HG03439 (cell line): ENCODE data around the gene OSGEPL1.
A peak's percentile ranks its signal among the peaks of the same experiment; 100 is the strongest.
"Not testable (repeated sequence)": the region's sequence is repeated elsewhere in the genome, so short reads cannot be mapped to it uniquely, and the experiment has no call there.

Experiments used
- ATAC-seq: cut with Tn5 transposase; IDR thresholded peaks from one replicate; pipeline ENCODE4 v1.9.1; 2021; ENCODE audit warnings: mild to moderate bottlenecking, moderate library complexity; ENCODE audit not compliant: unreplicated experiment

Gene OSGEPL1, protein sequence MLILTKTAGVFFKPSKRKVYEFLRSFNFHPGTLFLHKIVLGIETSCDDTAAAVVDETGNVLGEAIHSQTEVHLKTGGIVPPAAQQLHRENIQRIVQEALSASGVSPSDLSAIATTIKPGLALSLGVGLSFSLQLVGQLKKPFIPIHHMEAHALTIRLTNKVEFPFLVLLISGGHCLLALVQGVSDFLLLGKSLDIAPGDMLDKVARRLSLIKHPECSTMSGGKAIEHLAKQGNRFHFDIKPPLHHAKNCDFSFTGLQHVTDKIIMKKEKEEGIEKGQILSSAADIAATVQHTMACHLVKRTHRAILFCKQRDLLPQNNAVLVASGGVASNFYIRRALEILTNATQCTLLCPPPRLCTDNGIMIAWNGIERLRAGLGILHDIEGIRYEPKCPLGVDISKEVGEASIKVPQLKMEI

DNA sequence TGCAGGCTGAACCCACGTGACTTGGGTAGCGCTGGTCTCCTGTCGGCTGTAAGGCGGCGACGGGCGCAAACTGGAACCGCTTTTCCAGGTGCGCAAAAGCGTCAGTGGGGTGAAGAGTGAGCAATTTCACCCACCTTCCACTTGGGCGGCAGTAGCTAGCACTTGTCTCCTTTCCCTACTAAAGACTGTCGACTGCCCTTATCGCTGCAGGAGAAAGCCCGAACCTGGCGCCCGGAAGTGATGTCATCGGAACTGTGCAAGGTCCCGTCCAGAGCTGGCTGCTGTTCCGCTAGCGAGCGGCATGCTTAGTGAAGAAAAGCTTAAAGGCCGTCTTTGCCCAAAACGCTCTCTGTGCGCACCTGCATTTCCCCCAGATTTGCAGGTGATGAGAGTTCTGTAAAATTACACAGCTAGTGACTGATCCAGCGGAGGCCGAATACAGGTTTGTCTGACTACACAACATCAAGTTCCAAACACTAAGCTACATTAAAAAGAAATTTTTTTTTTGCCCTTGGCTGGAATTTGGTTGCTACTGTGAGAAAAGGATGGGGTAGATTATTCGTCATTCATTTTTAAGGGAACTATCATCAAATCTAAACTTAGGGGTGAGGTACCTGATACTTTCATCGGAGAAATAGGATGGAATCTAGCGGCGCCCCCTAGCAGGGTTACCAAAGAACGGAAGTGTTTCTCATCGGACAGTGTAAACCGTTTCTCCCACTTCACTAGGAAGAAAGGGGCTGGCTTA, at the start of gene OSGEPL1:
OSGEPL1 (minus strand) TSS at position 242 of the 748 bp plus-strand sequence. CDS start 1,152 bp downstream, outside the sequence.
- ATAC-seq = peak; percentile 98

DNA sequence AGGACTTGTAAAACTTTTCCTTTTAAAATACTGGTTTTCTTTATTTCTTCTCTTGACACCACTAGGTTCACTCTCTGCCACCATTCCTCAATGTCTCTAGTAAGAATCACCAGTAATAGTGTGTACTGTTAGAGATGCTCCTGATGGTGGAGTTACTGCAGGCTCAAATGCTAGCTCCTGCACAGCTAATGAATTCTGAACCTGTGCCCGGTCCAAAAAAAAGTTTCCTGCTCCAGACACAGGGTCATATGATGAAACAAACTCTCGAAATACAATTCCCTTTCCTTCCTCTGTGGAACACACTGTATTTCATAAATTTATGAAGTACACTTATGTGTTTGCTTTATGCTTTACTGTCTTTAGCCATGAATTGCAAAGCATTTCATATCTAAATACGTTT, 40.8 kb upstream of the OSGEPL1 start:
- no peak for ATAC-seq

DNA sequence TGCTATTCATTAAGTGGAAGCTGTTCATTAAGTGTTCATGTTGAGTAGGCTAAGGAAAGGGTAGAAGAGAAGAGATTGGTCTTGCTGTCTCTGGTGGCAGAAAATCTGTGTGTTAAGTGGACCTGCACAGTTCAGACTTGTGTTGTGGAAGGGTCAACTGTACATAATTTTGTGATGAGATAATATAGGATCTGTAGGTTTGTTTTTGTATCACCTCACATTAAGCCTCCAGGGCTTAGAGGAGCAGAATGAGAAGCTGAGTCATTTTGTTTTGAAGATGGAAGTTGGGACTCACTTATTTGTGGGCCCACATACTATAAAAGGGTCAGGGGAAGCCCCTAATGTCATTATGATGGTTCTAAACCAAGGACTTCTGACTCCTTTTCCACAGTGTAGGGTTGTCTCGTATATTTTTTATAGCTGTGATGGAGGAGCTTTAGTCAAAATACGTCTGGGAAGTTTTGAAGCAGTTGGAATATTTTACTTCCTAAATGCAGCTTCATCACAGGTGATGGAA, 39.9 kb upstream of the OSGEPL1 start:
- ATAC-seq = no peak

DNA sequence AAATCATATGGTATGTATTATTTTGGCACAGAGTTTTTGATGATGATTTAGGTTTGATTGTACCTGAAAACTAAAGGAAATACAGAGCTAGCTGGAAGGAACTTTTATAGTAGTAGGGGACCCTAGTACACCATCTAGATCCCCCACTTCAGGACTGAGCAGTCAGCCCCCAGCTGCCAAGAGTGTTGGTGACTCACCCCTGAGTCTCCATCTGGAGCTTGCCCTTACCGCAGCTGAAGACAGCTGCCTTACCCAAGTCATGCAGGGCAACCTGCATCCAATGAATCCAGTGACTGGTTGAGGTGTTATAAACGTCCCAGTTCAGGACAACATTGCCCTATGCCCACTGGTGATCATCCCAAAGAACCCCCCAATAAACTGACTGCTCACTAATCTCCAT, 36.9 kb upstream of the OSGEPL1 start:
- no peak for ATAC-seq

DNA sequence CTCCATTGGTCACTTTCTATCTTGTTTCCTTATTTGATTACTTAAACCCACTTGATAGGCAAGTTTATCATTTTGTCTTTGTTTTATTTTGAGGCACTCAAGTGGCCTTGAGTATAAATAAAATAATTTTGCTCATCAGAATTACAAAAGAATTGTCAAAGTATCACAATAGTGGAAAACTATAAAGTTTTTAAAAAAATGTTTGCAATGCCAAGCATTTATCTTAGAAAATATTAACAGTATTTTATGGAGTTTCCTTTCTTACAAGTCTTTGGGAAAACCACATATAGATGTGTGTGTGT, 36.4 kb upstream of the OSGEPL1 start:
- ATAC-seq = no peak

- no peak for ATAC-seq
Measured at GRCh38 chr2:189798312-189799029, 35.9 kb upstream of the OSGEPL1 start.

- ATAC-seq = no peak
Measured at GRCh38 chr2:189797902-189798301, 35.3 kb upstream of the OSGEPL1 start.

GRCh38 chr2:189794310-189794709, 31.7 kb upstream of the OSGEPL1 start:
- no peak for ATAC-seq

DNA sequence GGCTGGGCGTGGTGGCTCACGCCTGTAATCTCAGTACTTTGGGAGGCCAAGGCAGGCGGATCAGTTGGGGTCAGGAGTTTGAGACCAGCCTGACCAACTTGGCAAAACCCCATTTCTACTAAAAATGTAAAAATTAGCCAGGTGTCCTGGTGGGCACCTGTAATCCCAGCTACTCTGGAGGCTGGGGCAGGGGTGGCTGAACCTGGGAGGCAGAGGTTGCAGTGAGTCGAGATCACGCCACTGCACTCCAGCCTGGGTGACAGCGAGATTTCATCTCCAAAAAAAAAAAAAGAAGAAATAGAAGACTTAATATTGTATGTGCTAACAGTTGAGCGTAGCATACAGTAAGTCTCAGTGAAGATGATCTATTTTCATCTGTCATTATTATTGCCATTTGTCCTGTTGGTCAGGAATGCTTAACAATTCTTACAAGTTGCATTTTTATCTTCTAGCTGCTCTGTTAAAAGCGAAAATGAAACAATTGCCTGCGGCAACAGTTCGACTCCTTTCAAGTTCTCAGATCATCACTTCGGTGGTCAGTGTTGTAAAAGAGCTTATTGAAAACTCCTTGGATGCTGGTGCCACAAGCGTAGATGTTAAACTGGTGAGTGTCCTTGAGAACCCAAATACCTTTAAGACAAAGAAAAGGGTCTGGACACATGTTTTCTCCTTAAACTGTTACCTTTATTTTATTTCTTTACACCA, 28.9 kb upstream of the OSGEPL1 start:
- ATAC-seq = peak; percentile 51

DNA sequence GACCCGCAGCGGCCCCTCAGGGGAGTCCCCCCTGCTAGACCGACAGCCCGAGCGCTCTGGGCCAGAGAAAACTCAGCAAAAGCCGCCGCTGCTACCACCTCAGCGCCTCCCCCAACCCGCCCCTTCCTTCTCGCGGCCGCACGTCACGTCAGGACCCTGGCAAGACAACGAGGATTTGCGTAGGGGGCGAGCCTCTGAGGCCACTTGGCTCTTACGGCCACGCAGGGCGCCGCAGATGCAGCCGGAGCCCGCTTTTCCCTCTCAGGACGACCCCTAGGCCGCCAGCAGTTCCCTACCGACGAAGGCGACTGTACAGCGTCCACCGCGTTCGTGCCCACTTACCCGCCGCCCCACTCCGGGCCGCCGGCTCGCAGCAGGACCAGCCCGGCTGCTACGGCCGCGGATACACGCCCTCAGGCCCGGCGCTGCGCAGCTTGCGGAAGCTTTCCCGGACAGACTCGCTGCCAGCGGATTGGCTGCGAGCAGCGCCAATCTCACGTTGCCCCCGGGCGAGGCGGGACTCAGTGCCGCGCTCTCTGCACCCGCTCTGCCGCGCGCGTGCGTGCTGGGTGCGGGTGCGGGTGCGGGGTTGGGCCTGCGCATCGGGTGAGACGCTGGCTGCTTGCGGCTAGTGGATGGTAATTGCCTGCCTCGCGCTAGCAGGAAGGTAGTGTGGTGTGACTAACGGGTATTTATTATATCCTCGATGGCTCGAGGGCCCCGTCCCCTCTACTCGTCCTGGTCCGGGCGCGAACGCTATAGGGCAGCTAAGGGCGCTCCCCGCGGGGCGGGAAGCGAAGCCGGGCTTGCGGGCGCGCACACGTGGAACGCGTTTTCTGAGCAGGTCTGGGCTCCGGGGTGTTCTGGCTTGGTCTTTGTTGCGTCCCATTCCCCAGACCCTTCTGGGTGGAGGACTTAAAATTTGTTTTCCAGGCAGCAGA, 21.6 kb upstream of the OSGEPL1 start, which contains the start of the genes ORMDL1 and PMS1:
ORMDL1 (minus strand) TSS at position 413 of the 941 bp plus-strand sequence. CDS start 1,744 bp downstream, outside the sequence.
PMS1 (plus strand) TSS at position 524 of the 941 bp plus-strand sequence. CDS start 7,360 bp downstream, outside the sequence.
- ATAC-seq = peak; percentile 95

- ATAC-seq = peak; percentile 7
Measured at GRCh38 chr2:189783451-189783926, 20.9 kb upstream of the OSGEPL1 start.

- no peak for ATAC-seq
Measured at GRCh38 chr2:189782221-189782671, 19.7 kb upstream of the OSGEPL1 start.

DNA sequence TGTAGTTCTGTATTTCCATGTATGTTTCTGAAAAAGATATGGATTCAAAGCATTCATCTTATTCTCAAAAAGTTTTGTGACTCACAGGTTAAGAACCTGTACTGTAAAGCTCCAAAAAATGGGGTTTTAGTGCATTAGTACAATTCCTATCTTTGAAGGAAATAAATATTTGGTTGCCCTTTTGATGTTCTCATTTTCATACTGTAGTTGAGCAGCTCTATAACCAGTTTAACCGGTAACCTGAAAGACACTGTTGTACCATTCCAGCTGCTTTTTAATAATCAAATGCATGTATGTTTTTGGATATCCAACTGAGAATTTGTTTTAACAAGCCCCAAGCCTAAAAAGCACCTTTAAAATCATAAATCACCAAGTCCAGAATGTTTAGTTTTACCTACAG, 9.6 kb upstream of the OSGEPL1 start:
- no peak for ATAC-seq

DNA sequence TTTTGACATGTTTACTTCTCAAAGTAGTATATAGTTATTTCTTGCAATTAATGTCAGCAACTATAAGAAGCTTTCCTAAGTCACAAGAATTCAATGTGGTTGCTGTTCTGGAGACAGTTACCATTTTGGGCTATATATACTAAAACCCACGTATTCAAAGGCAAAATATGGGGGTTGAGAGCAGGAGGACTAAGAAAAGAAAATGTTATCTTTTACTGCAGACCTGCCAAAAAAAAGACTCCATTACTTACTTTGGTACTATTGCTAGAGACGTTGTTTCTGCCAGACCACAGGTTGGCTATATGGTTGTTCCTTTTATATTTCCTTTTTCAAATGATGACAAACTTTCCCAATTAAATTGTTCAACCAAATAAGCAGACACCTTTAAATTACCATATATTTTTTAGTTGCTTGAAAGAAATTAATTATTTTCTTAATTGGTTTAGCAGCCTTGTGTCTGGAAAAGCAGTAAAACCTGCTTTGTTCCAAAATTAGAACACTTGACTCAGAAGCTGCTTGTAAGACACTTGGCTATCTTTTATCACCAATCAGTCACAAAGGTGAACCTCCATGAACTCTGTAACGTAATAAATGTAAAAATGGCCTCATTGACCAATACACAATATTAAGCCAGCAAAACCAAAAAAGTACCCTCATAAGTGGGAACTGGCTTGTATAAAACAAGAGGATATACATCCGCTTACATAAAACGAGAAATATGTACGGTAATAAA, 8.2 kb upstream of the OSGEPL1 start:
- no peak for ATAC-seq

GRCh38 chr2:189763908-189764661, 1.5 kb upstream of the OSGEPL1 start:
- no peak for ATAC-seq

DNA sequence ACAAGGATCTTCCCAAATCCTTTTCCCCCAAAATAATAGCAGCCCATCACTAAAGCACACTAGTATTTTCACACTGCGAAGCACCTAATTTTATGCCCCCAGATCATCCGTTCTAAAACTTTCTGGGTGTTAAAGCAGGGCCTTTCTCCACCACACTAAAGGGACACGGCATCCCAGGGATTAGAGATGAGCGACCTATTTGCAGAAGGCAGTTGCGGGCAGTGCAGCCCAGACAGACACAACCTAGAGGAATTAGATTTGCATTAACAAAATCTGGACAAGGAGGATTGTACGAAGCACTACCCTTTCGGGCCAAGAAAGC, 402 bp downstream of the OSGEPL1 start:
- no peak for ATAC-seq

GRCh38 chr2:189760154-189760553, 2.4 kb downstream of the OSGEPL1 start:
- not testable (repeated sequence) for ATAC-seq
